ENCODE results near the gene GRM8.

- TF ChIP-seq EZH2 (IDR thresholded peaks at IDR 0.05; ENCODE audit: borderline replicate concordance, low read length) = no peak
- no peak for TF ChIP-seq CTCF (IDR thresholded peaks at IDR 0.05; ENCODE audit: low read length)
Observed at GRCh38 chr7:126959649-126960048, 293.1 kb downstream of the GRM8 start.
